Measurements from ENCODE around the gene ATP2C2. TPM values are rescaled to one million over a fixed set of nuclear protein-coding genes. Genes with fewer than 3 reads are reported as not detected.
A peak's percentile ranks its signal among the peaks of the same experiment; 100 is the strongest.

ATP2C2 gene
- total RNA-seq, 4 donors from 2014 or later = 138 to 3,342 (median 155) TPM

DNA sequence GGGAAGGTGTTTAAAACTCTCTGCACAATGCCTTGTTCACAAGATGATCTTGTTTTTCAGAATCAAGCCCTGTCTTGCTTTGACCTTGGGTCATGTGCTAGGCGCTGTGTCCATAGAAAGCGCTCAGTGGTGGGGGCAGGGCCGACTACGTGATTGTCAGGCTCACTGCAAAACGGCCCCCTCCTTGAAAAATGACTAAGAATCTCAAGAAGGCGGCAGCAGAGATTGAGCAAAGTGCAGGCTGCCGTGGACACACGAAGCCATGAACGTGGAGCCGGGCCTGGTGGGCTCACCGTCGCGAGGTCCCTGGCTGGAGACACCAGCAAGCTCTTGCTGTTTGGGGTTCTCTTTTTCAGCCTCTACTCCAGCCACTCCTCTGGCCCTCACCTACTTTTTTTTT, 10.2 kb downstream of the ATP2C2 start:
- Histone ChIP-seq H3K4me1 (peaks cover 0 to 5% (median 0%) of the 10 kb centered on the region in 4 donors), H3K4me3 (no peak overlapping the region), H3K27ac (no peak overlapping the region), H3K27me3 (no peaks in the 10 kb centered on the region), H3K9me3 (no peaks in the 10 kb centered on the region), H3K36me3 (no peaks in the 10 kb centered on the region)
- 83% methylated on average over 13 of the region's 13 CpGs; no CpG with 5 or more reads in 1 of the 2 donors for WGBS, 2 donors (ENCODE audit: low coverage in 1 of 2)
- in situ Hi-C loops (cut with MboI; ENCODE audit: low pct_ligation_motif_present in 1 of 4, low pct_unique_long_range_greater_than_20kb in 1 of 4, low sequenced_read_pairs in 3 of 4) (no loop called here), intact Hi-C loops (cut with DNase I; ENCODE audit: low total_unique reads) (no loop called here)
- DNase-seq = no peak
- no peak for TF ChIP-seq EP300 (IDR thresholded peaks at IDR 0.05; ENCODE audit: low read depth)
- no peak for TF ChIP-seq POLR2AphosphoS5 (IDR thresholded peaks at IDR 0.05)
- TF ChIP-seq CTCF (IDR thresholded peaks at IDR 0.05) = no peak
- no peak for TF ChIP-seq POLR2A (IDR thresholded peaks at IDR 0.05)

- intact Hi-C loops (cut with DNase I; ENCODE audit: low total_unique reads) (no loop called here), in situ Hi-C loops (cut with MboI; ENCODE audit: low pct_ligation_motif_present in 1 of 4, low pct_unique_long_range_greater_than_20kb in 1 of 4, low sequenced_read_pairs in 3 of 4) (no loop called here)
- H3K27me3 ChIP-seq = no peaks in the 10 kb centered on the region
- no peak overlapping the region for H3K4me3 ChIP-seq
- peaks cover 0 to 5% (median 0%) of the 10 kb centered on the region in 4 donors for H3K4me1 ChIP-seq
- DNase-seq = no peak
- no peaks in the 10 kb centered on the region for H3K9me3 ChIP-seq
- H3K36me3 ChIP-seq = no peaks in the 10 kb centered on the region
- WGBS, 2 donors (ENCODE audit: low coverage in 1 of 2) = 71 to 76% methylated on average over 3 to 11 of the region's 11 CpGs
- no peak for TF ChIP-seq POLR2AphosphoS5 (IDR thresholded peaks at IDR 0.05)
- no peak for TF ChIP-seq EP300 (IDR thresholded peaks at IDR 0.05; ENCODE audit: low read depth)
- TF ChIP-seq POLR2A (IDR thresholded peaks at IDR 0.05) = no peak
- no peak for TF ChIP-seq CTCF (IDR thresholded peaks at IDR 0.05)
- peak overlapping the region in 2 of 4 donors; percentile 4 to 8 for H3K27ac ChIP-seq
Observed at GRCh38 chr16:84379008-84379708, 10.8 kb downstream of the ATP2C2 start.

- H3K4me3 ChIP-seq = no peak overlapping the region
- intact Hi-C loops (cut with DNase I; ENCODE audit: low total_unique reads) (loop anchor here (5.0 kb wide), 1 partner anchor 1858 kb away; no protein-coding TSS in a partner anchor), in situ Hi-C loops (cut with MboI; ENCODE audit: low pct_ligation_motif_present in 1 of 4, low pct_unique_long_range_greater_than_20kb in 1 of 4, low sequenced_read_pairs in 3 of 4) (no loop called here)
- peak overlapping the region in 2 of 4 donors; percentile 7 to 8 for H3K27ac ChIP-seq
- no peaks in the 10 kb centered on the region for H3K9me3 ChIP-seq
- DNase-seq = peak; percentile 31
- peaks cover 0 to 5% (median 0%) of the 10 kb centered on the region in 4 donors for H3K4me1 ChIP-seq
- no peaks in the 10 kb centered on the region for H3K36me3 ChIP-seq
- TF ChIP-seq POLR2AphosphoS5 (IDR thresholded peaks at IDR 0.05) (no peak), POLR2A (IDR thresholded peaks at IDR 0.05) (no peak), CTCF (IDR thresholded peaks at IDR 0.05) (no peak), EP300 (IDR thresholded peaks at IDR 0.05; ENCODE audit: low read depth) (no peak)
- H3K27me3 ChIP-seq = no peaks in the 10 kb centered on the region
- 44 to 55% methylated on average over 2 to 3 of the region's 3 CpGs for WGBS, 2 donors (ENCODE audit: low coverage in 1 of 2)
Observed at GRCh38 chr16:84379709-84380362, 11.5 kb downstream of the ATP2C2 start.

DNA sequence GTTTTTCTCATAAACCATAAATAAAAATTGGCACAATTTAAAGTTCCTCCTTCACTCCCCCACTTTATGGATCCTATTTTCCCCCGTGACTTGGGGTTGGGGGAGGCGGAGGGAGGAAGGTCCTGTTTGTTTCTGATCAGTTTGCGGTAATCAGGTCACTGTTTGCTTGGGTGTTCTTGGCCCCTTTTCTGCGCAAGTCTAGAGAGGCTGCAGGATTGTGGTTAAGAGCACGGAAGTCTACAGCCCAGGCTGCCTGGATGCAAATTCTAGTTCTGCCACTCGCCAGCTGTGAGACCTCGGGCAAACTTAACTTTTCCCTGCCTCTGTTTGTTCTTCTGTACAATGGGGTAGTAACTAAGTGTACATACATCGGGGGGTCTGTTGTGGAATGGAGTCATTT, 12.1 kb downstream of the ATP2C2 start:
- H3K27ac ChIP-seq = peak overlapping the region in 1 of 4 donors; percentile 7
- DNase-seq = no peak
- in situ Hi-C loops (cut with MboI; ENCODE audit: low pct_ligation_motif_present in 1 of 4, low pct_unique_long_range_greater_than_20kb in 1 of 4, low sequenced_read_pairs in 3 of 4) = no loop called here

More for the DNA sequence above, 12.1 kb downstream of the ATP2C2 start:
- WGBS, 2 donors (ENCODE audit: low coverage in 1 of 2) = 56 to 77% methylated on average over 6 to 8 of the region's 8 CpGs
- H3K4me1 ChIP-seq = peaks cover 0 to 5% (median 0%) of the 10 kb centered on the region in 4 donors
- intact Hi-C loops (cut with DNase I; ENCODE audit: low total_unique reads) = loop anchor here (5.0 kb wide), 1 partner anchor 1858 kb away; no protein-coding TSS in a partner anchor
- no peak for TF ChIP-seq POLR2A (IDR thresholded peaks at IDR 0.05)
- TF ChIP-seq CTCF (IDR thresholded peaks at IDR 0.05) = no peak
- no peak for TF ChIP-seq EP300 (IDR thresholded peaks at IDR 0.05; ENCODE audit: low read depth)
- no peak for TF ChIP-seq POLR2AphosphoS5 (IDR thresholded peaks at IDR 0.05)
- no peaks in the 10 kb centered on the region for H3K36me3 ChIP-seq
- no peaks in the 10 kb centered on the region for H3K9me3 ChIP-seq
- no peaks in the 10 kb centered on the region for H3K27me3 ChIP-seq
- H3K4me3 ChIP-seq = no peak overlapping the region
